H1 (cell line): Measurements from ENCODE around the gene NRTN. TPM values are rescaled to one million over a fixed set of nuclear protein-coding genes. Genes with fewer than 3 reads are reported as not detected.

ENCODE experiments used
- BACH1 ChIP-seq: IDR thresholded peaks from 2 replicates; pipeline ENCODE4 v1.6.1; 2012; ENCODE audit warnings: low read length, improper control_type of control experiment
- BRCA1 ChIP-seq: IDR thresholded peaks from 2 replicates; pipeline ENCODE4 v1.6.1; 2012; ENCODE audit warnings: low read depth, low read length, improper control_type of control experiment
- CTCF ChIP-seq, 3 experiments: IDR thresholded peaks; 1 replicate in 2 of 3; 2 replicates in 1 of 3; pipeline versions ENCODE4 v1.5.1 to v1.6.1; 2011; ENCODE audit warnings: low read length in 3 of 3, mild to moderate bottlenecking in 3 of 3, inconsistent platforms in 2 of 3, low read depth in 1 of 3, moderate library complexity in 1 of 3; ENCODE audit not compliant: insufficient read depth in 1 of 3; ENCODE audit errors: control extremely low read depth in 1 of 3
- EZH2 ChIP-seq: fragments of 200-600 bp; sonication (generic); IDR thresholded peaks from 2 replicates; pipeline ENCODE4 v1.7.1; 2012; ENCODE audit warnings: low read depth, mild to moderate bottlenecking, moderate library complexity, low read length, inconsistent platforms; ENCODE audit not compliant: severe bottlenecking
- NANOG ChIP-seq: IDR thresholded peaks from 2 replicates; pipeline ENCODE4 v1.6.1; 2011; ENCODE audit warnings: low read length, low read depth, mild to moderate bottlenecking, inconsistent platforms; ENCODE audit not compliant: insufficient read depth, poor library complexity, severe bottlenecking
- SAP30 ChIP-seq: fragments of 300-600 bp; sonication (generic); IDR thresholded peaks from 2 replicates; pipeline ENCODE4 v1.7.1; 2012; ENCODE audit warnings: low read length, moderate library complexity, mild to moderate bottlenecking, inconsistent platforms; ENCODE audit not compliant: insufficient read depth, insufficient replicate concordance
- SIX5 ChIP-seq: IDR thresholded peaks from 2 replicates; pipeline ENCODE4 v1.6.1; 2011; ENCODE audit warnings: mild to moderate bottlenecking, low read depth, low read length
- SUZ12 ChIP-seq: fragments of 200-600 bp; sonication (generic); IDR thresholded peaks from 2 replicates; pipeline ENCODE4 v1.6.1; 2012; ENCODE audit warnings: mild to moderate bottlenecking, inconsistent platforms, low read length, moderate library complexity, mixed read lengths
- TAF1 ChIP-seq: IDR thresholded peaks from 2 replicates; pipeline ENCODE4 v1.6.1; 2011; ENCODE audit warnings: mild to moderate bottlenecking, low read depth, low read length
- polyA plus RNA-seq, 7 experiments: library from polyadenylated mRNA; depleted of rRNA in 3 of 7; stranded (reverse) in 5 of 7; unstranded in 2 of 7; fragments of >200 nt in 5 of 7; fragments of 200-250 nt in 2 of 7; gene quantifications; 1 replicate in 5 of 7; 2 replicates in 1 of 7; 4 replicates in 1 of 7; pipeline versions ENCODE4 v1.2.1 to v1.2.3, GENCODE V29; 2011 to 2013; ENCODE audit warnings: missing spikeins in 2 of 7, mixed read lengths in 2 of 7
- total RNA-seq: library from RNA; stranded (reverse); fragmentation: NEBNext Ultra II Directional; extraction: Animal tissue kit (Norgen Biotek cat#: 25700); gene quantifications from 2 replicates; pipeline ENCODE4 v1.2.1, GENCODE V29; 2021

The NRTN gene
- total and polyA plus RNA-seq, 2 of the 8 experiments (the other 6 are each of a cell fraction or from before 2014, with no cell fraction given): 3.9 to 5.3 TPM

- no peak for TF ChIP-seq EZH2
- no peak for TF ChIP-seq SIX5
- TF ChIP-seq CTCF (IDR thresholded peaks at IDR 0.05; ENCODE audit: control extremely low read depth in 1 of 3, insufficient read depth in 1 of 3, low read depth in 1 of 3, low read length in 3 of 3): no peak
- TF ChIP-seq NANOG: no peak
- no peak for TF ChIP-seq SAP30
- TF ChIP-seq SUZ12: no peak
- no peak for TF ChIP-seq TAF1
- no peak for TF ChIP-seq BRCA1
- no peak for TF ChIP-seq BACH1
Measured at GRCh38 chr19:5827342-5827890, 22.5 kb downstream of the NRTN start (continued).
